PC-3 (cell line): ENCODE measurements around the gene CEND1. TPM values are rescaled to one million over a fixed set of nuclear protein-coding genes. Genes with fewer than 3 reads are reported as not detected.

Experiments
- ATAC-seq: fragments of 200-7000 bp; cut with Tn5 transposase; 2 replicates; pipeline ENCODE4 v1.9.1; 2020; ENCODE audit warnings: mild to moderate bottlenecking, moderate library complexity
- BruUV-seq: library from RNA; stranded (reverse); fragments of 400-500 nt; replicated peaks from 2 replicates; lab custom pipeline; 2021; lab: Mats Ljungman, UMichigan
- CTCF ChIA-PET: fragments of 300-600 bp; sonication (Branson Sonifier 250); formaldehyde crosslinking; loops from one replicate; lab custom pipeline; 2022; ENCODE audit warnings: antibody characterized with exemption; lab: Charles Lee
- POLR2A ChIA-PET: fragments of 300-600 bp; sonication (Branson Sonifier 250); formaldehyde crosslinking; loops from one replicate; lab custom pipeline; 2022; ENCODE audit warnings: antibody characterized with exemption; ENCODE audit not compliant: unreplicated experiment; lab: Charles Lee
- DNase-seq: peaks from one replicate; pipeline ENCODE4 v3.0.0-alpha.2; 2015
- H2AFZ ChIP-seq: fragments of 300-600 bp; sonication (generic); 2 replicates; pipeline ENCODE4 v1.6.0; 2016; ENCODE audit warnings: antibody characterized with exemption, low read length
- H3F3A ChIP-seq: fragments of 300-600 bp; sonication (generic); one replicate; pipeline ENCODE4 v1.6.0; 2017; ENCODE audit warnings: antibody characterized with exemption, low read length, control low read depth, mild to moderate bottlenecking; ENCODE audit not compliant: unreplicated experiment
- H3K27ac ChIP-seq: fragments of 300-600 bp; sonication (generic); 2 replicates; pipeline ENCODE4 v1.5.1; 2016; ENCODE audit warnings: mild to moderate bottlenecking, low read length
- H3K27me3 ChIP-seq: fragments of 300-600 bp; sonication (generic); 2 replicates; pipeline ENCODE4 v1.6.1; 2016; ENCODE audit warnings: low read length, mixed read lengths
- H3K36me3 ChIP-seq: fragments of 300-600 bp; sonication (generic); 2 replicates; pipeline ENCODE4 v1.6.1; 2016; ENCODE audit warnings: low read depth, mixed run types, low read length, mixed read lengths
- H3K4me1 ChIP-seq: fragments of 300-600 bp; sonication (generic); 2 replicates; pipeline ENCODE4 v1.5.1; 2016; ENCODE audit warnings: low read length; ENCODE audit not compliant: insufficient read depth
- H3K4me2 ChIP-seq: fragments of 300-600 bp; sonication (generic); 2 replicates; pipeline ENCODE4 v1.6.0; 2016; ENCODE audit warnings: low read length
- H3K4me3 ChIP-seq: fragments of 300-600 bp; sonication (generic); 2 replicates; pipeline ENCODE4 v1.5.1; 2016; ENCODE audit warnings: mild to moderate bottlenecking, low read length, mixed read lengths
- H3K79me2 ChIP-seq: fragments of 300-600 bp; sonication (generic); 2 replicates; pipeline ENCODE4 v1.6.1; 2017; ENCODE audit warnings: low read length, mixed read lengths
- H3K9ac ChIP-seq: fragments of 300-600 bp; sonication (generic); 2 replicates; pipeline ENCODE4 v1.6.0; 2016; ENCODE audit warnings: mild to moderate bottlenecking, low read length
- H3K9me2 ChIP-seq: fragments of 300-600 bp; sonication (generic); replicated peaks from 2 replicates; pipeline ENCODE4 v1.6.1; 2016; ENCODE audit warnings: mixed run types, low read length, mixed read lengths
- H3K9me3 ChIP-seq: fragments of 300-600 bp; sonication (generic); 2 replicates; pipeline ENCODE4 v1.6.1; 2016; ENCODE audit warnings: low read length, mixed read lengths
- H4K20me1 ChIP-seq: fragments of 300-600 bp; sonication (generic); 2 replicates; pipeline ENCODE4 v1.6.1; 2016; ENCODE audit warnings: low read length, mixed read lengths
- EZH2 ChIP-seq: fragments of 300-600 bp; sonication (generic); IDR thresholded peaks from one replicate; pipeline ENCODE4 v1.6.1; 2017; ENCODE audit warnings: antibody characterized with exemption, mild to moderate bottlenecking, low read length; ENCODE audit not compliant: unreplicated experiment
- EZH2phosphoT487 ChIP-seq: fragments of 300-600 bp; sonication (generic); IDR thresholded peaks from 2 replicates; pipeline ENCODE4 v1.6.1; 2018; ENCODE audit warnings: mild to moderate bottlenecking, antibody characterized with exemption, low read length, borderline replicate concordance
- intact Hi-C: fragments of 100-400 bp; cut with micrococcal nuclease; formaldehyde crosslinking; loops from 2 replicates; pipeline ENCODE4 v1.9.0; 2023
- total RNA-seq: library from RNA; depleted of rRNA; stranded (reverse); fragments of >200 nt; gene quantifications from 2 replicates; pipeline ENCODE4 v1.2.3, GENCODE V29; 2014
- TF ChIP-seq, protein P1 (sequence below): fragments of 300-600 bp; sonication (generic); conservative IDR thresholded peaks from 2 replicates; pipeline ENCODE4 v1.5.1; 2017; ENCODE audit warnings: antibody characterized with exemption, low read depth, mild to moderate bottlenecking, low read length

Gene CEND1
- total RNA-seq, 1 experiment from 2014 or later: not detected

- CTCF ChIA-PET: interaction anchor here (1.3 kb wide), 1 partner anchor 14 kb away, joined by 18 read pairs; the partner anchor contains the start of gene PNPLA2
- intact Hi-C loops: no loop called here
- peak overlapping the region; percentile 94 for H3K9ac ChIP-seq
- H3K4me3 ChIP-seq: peak overlapping the region; percentile 73
- H3K9me2 ChIP-seq: no peaks in the 10 kb centered on the region
- DNase-seq: no peak
- H3K79me2 ChIP-seq: peaks cover 56% of the 10 kb centered on the region
- BruUV-seq: no TSS peak
- peak overlapping the region; percentile 99 for H3K4me2 ChIP-seq
- peak overlapping the region; percentile 91 for H3K27ac ChIP-seq
- no peaks in the 10 kb centered on the region for H3F3A ChIP-seq
- H3K27me3 ChIP-seq: no peaks in the 10 kb centered on the region
- H4K20me1 ChIP-seq: peaks cover 5% of the 10 kb centered on the region
- POLR2A ChIA-PET: interaction anchor here (0.6 to 2.1 kb wide), 5 partner anchors 10 to 45 kb away, joined by 3 to 16 read pairs (median 9); partner anchors contain the start of genes PNPLA2 and TSPAN4
- H3K36me3 ChIP-seq: peaks cover 22% of the 10 kb centered on the region
- TF ChIP-seq EZH2: no peak
- TF ChIP-seq, protein P1, sequence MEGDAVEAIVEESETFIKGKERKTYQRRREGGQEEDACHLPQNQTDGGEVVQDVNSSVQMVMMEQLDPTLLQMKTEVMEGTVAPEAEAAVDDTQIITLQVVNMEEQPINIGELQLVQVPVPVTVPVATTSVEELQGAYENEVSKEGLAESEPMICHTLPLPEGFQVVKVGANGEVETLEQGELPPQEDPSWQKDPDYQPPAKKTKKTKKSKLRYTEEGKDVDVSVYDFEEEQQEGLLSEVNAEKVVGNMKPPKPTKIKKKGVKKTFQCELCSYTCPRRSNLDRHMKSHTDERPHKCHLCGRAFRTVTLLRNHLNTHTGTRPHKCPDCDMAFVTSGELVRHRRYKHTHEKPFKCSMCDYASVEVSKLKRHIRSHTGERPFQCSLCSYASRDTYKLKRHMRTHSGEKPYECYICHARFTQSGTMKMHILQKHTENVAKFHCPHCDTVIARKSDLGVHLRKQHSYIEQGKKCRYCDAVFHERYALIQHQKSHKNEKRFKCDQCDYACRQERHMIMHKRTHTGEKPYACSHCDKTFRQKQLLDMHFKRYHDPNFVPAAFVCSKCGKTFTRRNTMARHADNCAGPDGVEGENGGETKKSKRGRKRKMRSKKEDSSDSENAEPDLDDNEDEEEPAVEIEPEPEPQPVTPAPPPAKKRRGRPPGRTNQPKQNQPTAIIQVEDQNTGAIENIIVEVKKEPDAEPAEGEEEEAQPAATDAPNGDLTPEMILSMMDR: no peak
- TF ChIP-seq EZH2phosphoT487: no peak
- H3K9me3 ChIP-seq: no peaks in the 10 kb centered on the region
- ATAC-seq: peak; percentile 4
- no peak overlapping the region for H2AFZ ChIP-seq
- H3K4me1 ChIP-seq: peaks cover 24% of the 10 kb centered on the region
These were observed 43.4 kb upstream of the CEND1 start for GRCh38 chr11:833114-833791.

- ChIA-PET CTCF (interaction anchor here (1.3 kb wide), 1 partner anchor 13 kb away, joined by 18 read pairs; the partner anchor contains the start of gene PNPLA2), POLR2A (interaction anchor here (0.6 to 2.0 kb wide), 3 partner anchors 13 to 44 kb away, joined by 3 to 16 read pairs (median 9); partner anchors contain the start of gene PNPLA2)
- Histone ChIP-seq H3F3A (no peaks in the 10 kb centered on the region), H3K4me3 (peak within 1 kb of the TSS; percentile 83), H4K20me1 (peaks cover 5% of the 10 kb centered on the region), H2AFZ (no peak within 1 kb of the TSS), H3K9me2 (no peaks in the 10 kb centered on the region), H3K27ac (peak within 1 kb of the TSS; percentile 91), H3K4me1 (peaks cover 28% of the 10 kb centered on the region), H3K9ac (peak within 1 kb of the TSS; percentile 94), H3K9me3 (no peaks in the 10 kb centered on the region), H3K79me2 (peaks cover 51% of the 10 kb centered on the region), H3K36me3 (peaks cover 16% of the 10 kb centered on the region; the same call in 1 of the 2 replicates), H3K27me3 (no peaks in the 10 kb centered on the region), H3K4me2 (peak within 1 kb of the TSS; percentile 99)
- ATAC-seq (peak; percentile 14), DNase-seq (peak; percentile 60)
- no TSS peak for BruUV-seq
- intact Hi-C loops: no loop called here
- TF ChIP-seq EZH2 (no peak), EZH2phosphoT487 (no peak)
- TF ChIP-seq, protein P1: no peak
These were observed 42.7 kb upstream of the CEND1 start, which contains the start of gene CD151 for GRCh38 chr11:832529-833113. CD151 (plus strand) TSS chr11:832952; CDS start chr11:836070, 3,118 bp downstream.
